ENCODE data around the gene STARD7.

STARD7 gene

DNA sequence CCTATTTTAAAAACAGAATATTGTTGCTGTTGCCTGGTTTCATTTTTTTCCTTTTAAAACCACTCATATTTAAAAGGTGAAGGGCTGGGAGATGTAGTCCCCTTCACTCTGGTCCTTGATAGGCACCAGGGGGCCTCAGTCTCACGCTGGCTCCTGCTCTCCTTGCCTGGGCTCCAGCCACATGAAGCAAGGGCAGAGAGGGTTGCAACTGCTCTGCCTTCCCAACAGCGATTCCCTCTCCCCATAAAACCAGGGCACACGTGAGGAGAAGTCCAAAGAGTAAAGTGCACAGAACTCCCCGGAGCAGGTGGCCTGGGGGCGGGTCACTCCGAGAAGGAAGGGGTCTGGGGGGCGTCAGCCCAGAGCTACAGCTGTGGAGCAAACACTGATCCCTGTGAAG is 44.4 kb upstream of the STARD7 start:
- H3K27ac ChIP-seq (ENCODE audit: low read depth, low read length), result no peak overlapping the region

GRCh38 chr2:96252526-96252925 is 43.9 kb upstream of the STARD7 start:
- no peaks in the 10 kb centered on the region for H3F3A ChIP-seq (ENCODE audit: control insufficient read depth, insufficient read depth)
- H3K4me1 ChIP-seq (ENCODE audit: control insufficient read depth, low read length), result peaks cover 6% of the 10 kb centered on the region
- H3K4me3 ChIP-seq (ENCODE audit: low read length), result no peak overlapping the region
- H3K36me3 ChIP-seq (ENCODE audit: control insufficient read depth, low read length), result peaks cover 56% of the 10 kb centered on the region
- no peak overlapping the region for H3K4me2 ChIP-seq (ENCODE audit: low read length)
- no peak overlapping the region for H3K27ac ChIP-seq (ENCODE audit: low read depth, low read length)
- no peaks in the 10 kb centered on the region for H3K27me3 ChIP-seq (ENCODE audit: control insufficient read depth, low read length)
- peaks cover 6% of the 10 kb centered on the region for H3K79me2 ChIP-seq (ENCODE audit: control insufficient read depth, low read length)
- no peaks in the 10 kb centered on the region for H3K9me3 ChIP-seq (ENCODE audit: control insufficient read depth, insufficient read depth, low read length)
- H3K9me2 ChIP-seq (replicated peaks; ENCODE audit: control insufficient read depth, low read length), result no peaks in the 10 kb centered on the region
- TF ChIP-seq CTCF (IDR thresholded peaks at IDR 0.05; ENCODE audit: low read depth, low read length, poor library complexity, severe bottlenecking), result no peak
- TF ChIP-seq EZH2phosphoT487 (IDR thresholded peaks at IDR 0.05; ENCODE audit: borderline replicate concordance, low read length), result no peak
- H4K20me1 ChIP-seq (ENCODE audit: control insufficient read depth, insufficient read depth, low read depth, low read length), result no peaks in the 10 kb centered on the region

More for the DNA sequence above, 44.4 kb upstream of the STARD7 start:
- Histone ChIP-seq H3K79me2 (ENCODE audit: control insufficient read depth, low read length) (peaks cover 11% of the 10 kb centered on the region), H3F3A (ENCODE audit: control insufficient read depth, insufficient read depth) (no peaks in the 10 kb centered on the region), H3K4me1 (ENCODE audit: control insufficient read depth, low read length) (peaks cover 9% of the 10 kb centered on the region), H3K4me2 (ENCODE audit: low read length) (no peak overlapping the region), H3K4me3 (ENCODE audit: low read length) (no peak overlapping the region), H3K9me3 (ENCODE audit: control insufficient read depth, insufficient read depth, low read length) (no peaks in the 10 kb centered on the region), H4K20me1 (ENCODE audit: control insufficient read depth, insufficient read depth, low read depth, low read length) (no peaks in the 10 kb centered on the region), H3K36me3 (ENCODE audit: control insufficient read depth, low read length) (peaks cover 59% of the 10 kb centered on the region), H3K9me2 (replicated peaks; ENCODE audit: control insufficient read depth, low read length) (no peaks in the 10 kb centered on the region), H3K27me3 (ENCODE audit: control insufficient read depth, low read length) (no peaks in the 10 kb centered on the region)
- TF ChIP-seq CTCF (IDR thresholded peaks at IDR 0.05; ENCODE audit: low read depth, low read length, poor library complexity, severe bottlenecking) (no peak), EZH2phosphoT487 (IDR thresholded peaks at IDR 0.05; ENCODE audit: borderline replicate concordance, low read length) (no peak)

DNA sequence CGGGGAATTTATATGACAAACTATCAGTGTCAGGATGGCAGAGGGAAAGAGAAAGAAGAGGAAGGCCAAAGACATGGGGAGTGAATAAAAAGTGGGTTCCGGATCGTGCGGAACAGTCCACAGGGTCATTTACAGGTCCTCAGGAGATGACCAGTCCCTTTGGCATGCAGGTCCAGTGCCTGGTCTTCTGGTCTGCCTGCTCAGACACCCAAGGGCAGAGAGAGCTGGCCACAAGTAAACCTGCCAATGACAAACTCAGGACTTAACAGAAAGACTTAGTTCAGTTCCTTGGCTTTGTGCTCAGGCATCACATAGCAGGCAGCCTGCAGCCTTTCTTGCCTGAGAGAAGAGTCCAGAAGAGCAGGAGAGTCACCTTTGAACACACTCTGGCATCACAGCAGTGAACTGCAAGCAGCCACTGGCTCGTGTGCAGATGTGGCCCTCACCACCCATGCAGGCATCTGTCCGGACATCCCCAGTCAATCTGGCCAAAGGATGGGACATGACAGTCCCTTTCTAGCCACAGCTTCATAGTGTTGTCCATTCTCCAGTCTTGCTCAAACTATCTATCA is 43.2 kb upstream of the STARD7 start:
- TF ChIP-seq CTCF (IDR thresholded peaks at IDR 0.05; ENCODE audit: low read depth, low read length, poor library complexity, severe bottlenecking) (no peak), EZH2phosphoT487 (IDR thresholded peaks at IDR 0.05; ENCODE audit: borderline replicate concordance, low read length) (no peak)
- Histone ChIP-seq H3K9me3 (ENCODE audit: control insufficient read depth, insufficient read depth, low read length) (no peaks in the 10 kb centered on the region), H4K20me1 (ENCODE audit: control insufficient read depth, insufficient read depth, low read depth, low read length) (no peaks in the 10 kb centered on the region), H3F3A (ENCODE audit: control insufficient read depth, insufficient read depth) (no peaks in the 10 kb centered on the region), H3K36me3 (ENCODE audit: control insufficient read depth, low read length) (peaks cover 55% of the 10 kb centered on the region), H3K4me2 (ENCODE audit: low read length) (no peak overlapping the region), H3K27ac (ENCODE audit: low read depth, low read length) (no peak overlapping the region), H3K79me2 (ENCODE audit: control insufficient read depth, low read length) (peaks cover 3% of the 10 kb centered on the region; the same call in 1 of the 2 replicates), H3K4me1 (ENCODE audit: control insufficient read depth, low read length) (peaks cover 3% of the 10 kb centered on the region), H3K4me3 (ENCODE audit: low read length) (no peak overlapping the region), H3K27me3 (ENCODE audit: control insufficient read depth, low read length) (no peaks in the 10 kb centered on the region), H3K9me2 (replicated peaks; ENCODE audit: control insufficient read depth, low read length) (no peaks in the 10 kb centered on the region)
